Measurements from ENCODE around the gene THRB.
A peak's percentile ranks its signal among the peaks of the same experiment; 100 is the strongest.

Gene THRB

GRCh38 chr3:24225385-24225950 lies 269.2 kb downstream of the THRB start:
- no peak for DNase-seq (ENCODE audit: low read depth)

DNA sequence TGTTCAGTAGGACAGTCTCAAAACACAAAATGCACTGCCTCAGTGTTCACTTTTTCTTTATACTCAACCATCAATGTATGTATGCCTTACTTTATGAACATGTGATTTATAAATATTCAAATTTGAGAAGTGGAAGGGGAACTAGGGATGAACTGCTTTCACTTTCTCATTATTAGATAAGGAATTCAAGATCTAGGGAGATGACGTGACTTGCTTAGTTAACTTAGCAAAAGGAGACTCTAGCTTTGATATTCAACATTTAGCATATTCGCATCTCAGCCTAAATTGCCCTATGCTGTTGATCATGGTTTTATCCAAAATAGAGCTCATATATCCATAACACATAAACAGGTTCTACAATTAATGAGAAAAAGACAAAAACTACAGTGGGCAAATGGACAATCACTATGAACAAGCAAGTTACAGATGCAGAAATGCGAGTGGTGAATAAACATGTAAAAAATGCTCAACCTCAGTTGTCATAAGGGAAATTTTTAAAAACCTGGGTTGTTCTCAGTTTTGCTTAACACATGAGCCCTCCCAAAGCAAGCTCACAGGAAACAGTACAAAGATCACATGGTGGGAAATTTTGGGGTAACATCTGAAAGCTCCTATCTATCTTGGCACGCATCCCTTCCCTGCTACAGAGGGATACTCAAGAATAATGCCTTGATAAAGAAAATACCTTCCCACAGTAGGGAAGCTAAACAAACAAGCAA lies 269.8 kb downstream of the THRB start:
- DNase-seq (ENCODE audit: low read depth) = no peak

DNA sequence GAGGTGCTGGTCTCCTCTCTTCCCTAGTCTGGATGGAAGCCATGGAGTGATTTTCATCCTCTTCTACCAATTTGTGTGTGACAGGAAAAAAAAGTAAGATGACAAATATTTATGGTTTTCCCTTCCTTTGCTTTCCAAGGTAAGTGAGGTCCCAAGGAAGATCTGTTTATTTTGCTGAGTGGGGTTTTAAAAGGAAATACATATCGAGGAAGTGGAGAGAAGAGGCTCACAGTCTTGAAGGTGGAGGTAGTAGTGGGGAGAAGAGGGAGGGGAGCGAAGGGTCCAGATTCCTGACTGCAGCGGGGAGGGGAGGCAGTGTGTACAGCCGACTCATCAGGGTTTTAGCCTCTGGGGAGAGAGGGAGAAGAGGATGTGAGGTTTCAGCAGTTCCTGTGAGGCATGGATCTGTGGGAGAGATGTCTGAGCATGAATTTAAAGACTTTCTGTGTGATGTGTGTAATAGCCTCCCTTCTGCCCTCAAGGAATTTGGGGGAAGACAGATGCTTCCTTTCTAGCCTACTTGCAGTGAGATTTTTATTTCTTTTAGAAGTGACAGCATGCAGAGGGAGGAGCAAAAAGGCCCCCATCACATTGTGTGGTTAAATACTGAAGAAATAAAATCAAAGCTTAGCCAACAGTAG lies 272.4 kb downstream of the THRB start:
- no peak for DNase-seq (ENCODE audit: low read depth)

GRCh38 chr3:24220859-24221657 lies 273.6 kb downstream of the THRB start:
- DNase-seq (ENCODE audit: low read depth) = peak; percentile 94

GRCh38 chr3:24215502-24215901 lies 279.1 kb downstream of the THRB start:
- DNase-seq (ENCODE audit: low read depth) = no peak

DNA sequence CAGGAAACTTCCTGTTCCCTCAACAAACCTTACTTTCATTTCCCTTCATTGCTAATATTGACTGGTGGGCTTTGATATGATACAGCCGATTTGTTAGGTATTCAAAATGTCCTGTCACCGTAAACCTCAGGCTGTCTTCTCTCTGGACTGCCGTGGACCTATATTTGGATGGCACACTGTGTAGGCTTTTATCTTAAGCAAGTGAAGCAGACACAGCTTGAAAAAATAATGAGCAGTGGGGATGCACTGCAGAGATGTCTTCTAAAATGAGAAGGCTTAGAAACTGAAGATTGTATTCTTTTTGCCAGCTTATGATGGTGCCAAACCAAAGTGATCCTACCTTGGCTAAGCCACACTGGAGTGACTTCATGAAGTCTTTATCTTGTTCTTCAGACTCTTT lies 283.3 kb downstream of the THRB start:
- no peak for DNase-seq (ENCODE audit: low read depth)

DNA sequence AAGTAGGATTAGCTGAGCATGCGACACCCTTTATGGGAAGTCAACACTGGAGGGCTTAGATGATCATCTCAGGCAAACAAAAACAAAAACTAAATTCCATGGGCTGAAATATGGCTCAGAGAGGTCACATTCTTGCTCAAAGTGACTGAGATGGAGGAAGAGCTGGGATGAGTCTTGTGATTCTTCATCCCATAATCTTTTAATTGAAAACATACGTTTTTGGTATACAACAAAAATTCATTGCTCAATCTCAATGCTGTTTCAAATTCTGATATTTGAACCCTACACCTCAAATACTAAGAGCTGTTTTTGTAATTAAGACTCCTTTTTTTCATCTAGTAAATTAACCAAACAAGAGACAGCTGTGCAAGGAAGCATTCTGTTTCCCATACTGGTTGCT lies 292.6 kb downstream of the THRB start:
- no peak for DNase-seq (ENCODE audit: low read depth)

- DNase-seq (ENCODE audit: low read depth) = no peak
These were observed 293.3 kb downstream of the THRB start for GRCh38 chr3:24201301-24201700.

GRCh38 chr3:24199775-24200247 lies 294.8 kb downstream of the THRB start:
- no peak for DNase-seq (ENCODE audit: low read depth)

DNA sequence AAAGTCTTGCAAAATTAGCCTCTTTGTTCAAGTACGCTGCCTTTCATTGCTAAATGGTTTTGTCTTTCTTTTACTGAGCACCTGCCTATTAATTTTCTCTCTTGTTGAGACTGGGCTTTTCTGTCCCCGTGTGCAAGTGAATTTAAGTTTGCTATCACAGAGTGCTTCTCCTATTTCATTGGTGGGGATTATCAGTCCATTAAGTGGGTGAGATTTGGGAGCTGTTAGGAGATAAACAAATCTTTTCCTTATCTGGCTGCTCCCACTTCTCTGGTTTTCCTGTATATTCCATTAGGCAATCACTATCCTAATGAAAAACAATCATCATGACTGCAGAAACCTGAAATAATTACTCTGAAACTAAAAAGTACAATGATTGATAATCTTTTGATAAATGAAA lies 295.4 kb downstream of the THRB start:
- no peak for DNase-seq (ENCODE audit: low read depth)

- no peak for DNase-seq (ENCODE audit: low read depth)
These were observed 295.9 kb downstream of the THRB start for GRCh38 chr3:24198728-24199127.

- no peak for DNase-seq (ENCODE audit: low read depth)
These were observed 296.8 kb downstream of the THRB start for GRCh38 chr3:24197809-24198208.

DNA sequence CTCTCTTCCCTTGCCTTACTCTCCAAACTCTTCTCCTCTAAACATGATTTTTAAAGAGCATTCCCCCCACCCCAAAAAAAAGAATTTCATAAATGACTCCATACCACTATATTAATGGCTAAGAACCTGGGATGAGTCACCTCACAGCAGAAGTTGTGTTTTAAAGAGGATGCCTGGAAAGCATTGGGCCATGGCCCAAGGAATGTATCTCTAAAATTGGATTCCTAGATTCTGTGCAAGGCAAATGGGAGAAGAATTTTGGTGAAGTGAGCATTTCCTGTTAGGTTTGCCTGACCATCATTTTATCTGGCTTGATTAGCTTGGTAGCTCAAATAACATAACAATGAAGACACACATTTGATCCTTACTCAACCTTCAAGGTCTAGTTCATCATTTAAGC lies 298.1 kb downstream of the THRB start:
- DNase-seq (ENCODE audit: low read depth) = no peak

DNA sequence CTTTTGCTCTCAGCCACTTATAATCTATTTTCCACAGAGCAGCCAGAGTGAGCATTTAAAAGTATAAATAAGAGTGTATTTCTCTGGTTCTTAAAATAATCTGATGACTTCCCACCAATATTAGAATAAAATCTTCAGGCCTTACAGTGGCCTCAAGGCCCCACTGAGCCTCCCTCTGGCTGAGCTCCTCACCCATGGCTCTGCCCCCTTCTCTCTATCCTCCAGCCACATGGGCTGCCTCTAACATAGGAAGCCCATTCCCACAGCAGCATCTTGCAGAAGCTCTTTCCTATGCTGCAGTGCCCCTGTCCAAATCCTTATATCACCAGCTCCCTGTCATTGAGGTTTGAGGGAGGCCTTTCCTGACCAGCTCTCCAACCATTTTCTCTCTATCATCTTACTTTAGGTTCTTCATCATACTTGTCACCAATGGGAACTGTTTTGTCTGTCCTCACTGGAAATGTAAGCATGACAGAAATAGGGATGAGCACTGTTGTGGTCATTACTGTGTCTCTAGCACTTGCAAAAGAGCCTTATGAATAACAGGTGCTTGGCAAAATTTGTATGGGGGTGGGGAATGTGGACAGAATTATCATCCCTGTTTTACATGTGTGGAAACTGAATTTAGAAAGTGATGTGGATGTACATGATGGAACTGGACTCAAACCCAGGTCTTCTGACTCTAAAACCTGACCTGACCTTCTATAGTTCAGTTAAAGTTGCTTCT lies 299.0 kb downstream of the THRB start:
- DNase-seq (ENCODE audit: low read depth) = no peak

DNA sequence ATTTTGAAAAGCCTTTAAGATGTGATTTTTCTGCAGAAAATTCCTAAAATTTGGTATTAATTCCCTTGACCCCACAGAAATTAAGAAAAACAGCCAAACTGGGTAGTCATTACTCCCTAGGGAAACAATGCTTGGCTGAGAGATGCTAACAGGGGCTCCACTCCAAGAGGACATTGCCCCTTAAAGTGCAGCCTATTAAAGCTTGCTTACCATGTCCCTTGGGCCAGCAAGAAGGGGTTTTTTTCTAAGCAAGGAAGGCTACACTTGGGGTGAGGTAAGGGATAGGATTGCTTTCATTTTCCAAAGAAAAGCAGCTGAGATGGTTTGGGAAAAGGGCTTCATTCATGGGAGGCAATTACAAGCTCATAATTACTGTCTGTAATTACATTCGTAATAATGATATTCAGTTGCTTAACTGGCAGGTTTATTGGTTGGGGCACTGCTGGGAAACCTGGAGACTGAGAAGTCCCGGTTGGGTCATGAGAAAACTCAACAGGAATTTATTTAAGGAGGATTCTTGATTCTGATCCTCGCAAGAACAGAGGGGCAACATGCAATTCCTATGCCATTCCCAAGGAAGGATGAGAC lies 302.1 kb downstream of the THRB start:
- no peak for DNase-seq (ENCODE audit: low read depth)

GRCh38 chr3:24191801-24192403 lies 302.7 kb downstream of the THRB start:
- no peak for DNase-seq (ENCODE audit: low read depth)

DNA sequence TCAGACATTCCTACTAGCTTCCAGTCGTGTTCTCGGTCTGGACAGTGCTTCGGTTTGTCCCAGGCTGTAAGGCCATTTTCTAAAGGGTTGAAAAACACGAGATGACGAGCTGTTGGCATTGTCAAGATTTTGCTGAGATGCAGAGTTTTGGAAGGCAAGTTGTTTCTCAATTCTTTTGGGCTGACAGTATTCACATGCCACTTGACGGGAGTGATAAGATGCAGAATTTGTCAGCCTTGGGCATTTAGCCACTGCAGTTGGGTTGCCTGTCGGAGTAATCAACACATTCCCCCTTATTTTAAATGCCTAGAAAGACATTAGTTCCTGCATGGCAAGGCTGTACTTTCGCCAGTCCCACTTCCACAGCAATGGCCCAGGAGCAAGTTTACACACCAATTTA lies 304.4 kb downstream of the THRB start:
- DNase-seq (ENCODE audit: low read depth) = no peak

- DNase-seq (ENCODE audit: low read depth) = peak; percentile 69
These were observed 308.8 kb downstream of the THRB start for GRCh38 chr3:24185738-24186384.

GRCh38 chr3:24184528-24185176 lies 310.0 kb downstream of the THRB start:
- DNase-seq (ENCODE audit: low read depth) = no peak

DNA sequence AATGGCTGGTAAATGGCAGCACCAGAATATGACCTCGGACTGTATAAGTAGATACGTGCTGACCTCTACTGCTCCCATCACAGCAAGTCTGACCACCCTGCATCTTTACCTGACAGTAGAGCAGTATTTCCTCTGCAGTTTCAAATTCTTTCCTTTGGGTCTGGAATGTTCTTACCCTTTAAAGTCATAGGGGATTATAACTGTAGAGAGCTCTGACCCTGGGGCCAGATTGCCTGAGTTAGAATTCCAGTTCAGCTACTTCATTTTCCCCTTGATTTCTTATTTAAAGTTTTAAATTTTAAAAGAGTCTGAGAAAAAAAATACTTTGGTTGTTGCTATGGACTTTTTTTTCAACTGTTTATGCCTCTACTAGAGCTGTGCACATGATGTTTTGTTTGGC lies 311.9 kb downstream of the THRB start:
- no peak for DNase-seq (ENCODE audit: low read depth)

All from HS-27A (cell line).